Lower lobe of right lung (tissue), 2 donors: ENCODE measurements around the gene NMU. TPM values are rescaled to one million over a fixed set of nuclear protein-coding genes. Genes with fewer than 3 reads are reported as not detected.

Experiments used
- ATAC-seq, 2 donors: fragments of 200-7000 bp; cut with Tn5 transposase; one replicate each; pipeline ENCODE4 v1.9.1; 2020 to 2022; ENCODE audit warnings: mild to moderate bottlenecking in 2 of 2, moderate library complexity in 2 of 2
- DNase-seq: peaks from one replicate; pipeline ENCODE4 v3.0.0-alpha.2; 2020
- H3K27ac ChIP-seq: fragments of 200-600 bp; one replicate; pipeline ENCODE4 v1.8.0; 2022
- H3K27me3 ChIP-seq: fragments of 200-600 bp; one replicate; pipeline ENCODE4 v1.8.0; 2022; ENCODE audit warnings: low read depth
- H3K36me3 ChIP-seq: fragments of 200-600 bp; one replicate; pipeline ENCODE4 v1.8.0; 2022; ENCODE audit warnings: mild to moderate bottlenecking
- H3K4me1 ChIP-seq: fragments of 200-600 bp; one replicate; pipeline ENCODE4 v1.8.0; 2022
- H3K4me3 ChIP-seq: fragments of 200-600 bp; one replicate; pipeline ENCODE4 v1.8.0; 2022; ENCODE audit warnings: mild to moderate bottlenecking
- H3K9me3 ChIP-seq: fragments of 200-600 bp; one replicate; pipeline ENCODE4 v1.8.0; 2022
- intact Hi-C: fragments of 100-400 bp; cut with DNase I; formaldehyde crosslinking; loops from one replicate; pipeline ENCODE4 v1.11.0; 2022
- total RNA-seq: library from RNA; stranded (reverse); fragmentation: NEBNext Ultra II Directional; extraction: Animal tissue kit (Norgen Biotek cat#: 25700); gene quantifications from one replicate; pipeline ENCODE4 v1.2.1, GENCODE V29; 2021
- TF ChIP-seq, protein P1 (sequence below): fragments of 200-600 bp; IDR thresholded peaks from one replicate; pipeline ENCODE4 v1.8.0; 2022; ENCODE audit warnings: antibody characterized with exemption, mild to moderate bottlenecking
- donor health status: DM: no; HTN: yes; CAD: no; lungs with severe emphysema.

The NMU gene
- total RNA-seq, 1 donor from 2014 or later = 0.83 TPM

DNA sequence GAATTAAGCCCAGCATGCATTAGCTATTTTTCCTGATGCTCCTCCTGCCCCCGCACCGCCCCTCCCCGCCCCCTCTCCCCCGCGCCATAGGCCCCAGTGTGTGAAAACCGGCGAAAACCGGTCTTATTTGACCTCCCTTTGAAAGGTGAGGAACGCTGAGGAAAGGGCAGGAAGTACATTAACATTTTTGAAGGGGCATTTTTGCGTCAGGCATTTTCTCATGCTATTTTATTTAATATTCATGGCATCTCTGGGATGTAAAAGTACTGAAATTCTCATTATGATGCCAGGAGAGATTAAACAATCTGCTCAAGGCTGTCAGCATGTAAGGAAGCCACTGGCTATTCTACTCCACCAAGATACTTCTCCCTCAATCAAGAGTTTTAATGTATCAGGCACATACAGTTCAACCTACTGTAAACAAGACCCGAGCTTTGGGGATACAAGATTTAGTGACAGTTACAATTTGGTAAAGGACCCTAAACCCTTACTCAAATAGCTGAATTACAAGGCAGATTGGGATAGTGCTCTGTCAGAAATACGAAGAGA is 1.2 kb upstream of the NMU start:
- Histone ChIP-seq H3K4me3 (no peak overlapping the region), H3K9me3 (no peaks in the 10 kb centered on the region), H3K36me3 (no peaks in the 10 kb centered on the region), H3K27me3 (peaks cover 43% of the 10 kb centered on the region), H3K4me1 (peaks cover 19% of the 10 kb centered on the region), H3K27ac (no peak overlapping the region)
- intact Hi-C loops = no loop called here
- TF ChIP-seq, protein P1, sequence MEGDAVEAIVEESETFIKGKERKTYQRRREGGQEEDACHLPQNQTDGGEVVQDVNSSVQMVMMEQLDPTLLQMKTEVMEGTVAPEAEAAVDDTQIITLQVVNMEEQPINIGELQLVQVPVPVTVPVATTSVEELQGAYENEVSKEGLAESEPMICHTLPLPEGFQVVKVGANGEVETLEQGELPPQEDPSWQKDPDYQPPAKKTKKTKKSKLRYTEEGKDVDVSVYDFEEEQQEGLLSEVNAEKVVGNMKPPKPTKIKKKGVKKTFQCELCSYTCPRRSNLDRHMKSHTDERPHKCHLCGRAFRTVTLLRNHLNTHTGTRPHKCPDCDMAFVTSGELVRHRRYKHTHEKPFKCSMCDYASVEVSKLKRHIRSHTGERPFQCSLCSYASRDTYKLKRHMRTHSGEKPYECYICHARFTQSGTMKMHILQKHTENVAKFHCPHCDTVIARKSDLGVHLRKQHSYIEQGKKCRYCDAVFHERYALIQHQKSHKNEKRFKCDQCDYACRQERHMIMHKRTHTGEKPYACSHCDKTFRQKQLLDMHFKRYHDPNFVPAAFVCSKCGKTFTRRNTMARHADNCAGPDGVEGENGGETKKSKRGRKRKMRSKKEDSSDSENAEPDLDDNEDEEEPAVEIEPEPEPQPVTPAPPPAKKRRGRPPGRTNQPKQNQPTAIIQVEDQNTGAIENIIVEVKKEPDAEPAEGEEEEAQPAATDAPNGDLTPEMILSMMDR = no peak
- DNase-seq (no peak), ATAC-seq (no peak)

GRCh38 chr4:55636656-55636999 is 530 bp upstream of the NMU start:
- H3K36me3 ChIP-seq = no peaks in the 10 kb centered on the region
- no peak for DNase-seq
- H3K27me3 ChIP-seq = peaks cover 43% of the 10 kb centered on the region
- H3K9me3 ChIP-seq = no peaks in the 10 kb centered on the region
- intact Hi-C loops = no loop called here
- no peak overlapping the region for H3K27ac ChIP-seq
- H3K4me3 ChIP-seq = peak overlapping the region; percentile 53
- TF ChIP-seq, protein P1 = no peak
- no peak for ATAC-seq
- peaks cover 19% of the 10 kb centered on the region for H3K4me1 ChIP-seq

GRCh38 chr4:55635282-55635681 is 816 bp downstream of the NMU start:
- Histone ChIP-seq H3K4me1 (peaks cover 19% of the 10 kb centered on the region), H3K27ac (no peak overlapping the region), H3K9me3 (no peaks in the 10 kb centered on the region), H3K27me3 (peaks cover 43% of the 10 kb centered on the region), H3K36me3 (no peaks in the 10 kb centered on the region), H3K4me3 (peak overlapping the region; percentile 53)
- ATAC-seq (peak in 1 of 2 donors; percentile 51), DNase-seq (no peak)
- intact Hi-C loops = no loop called here
- TF ChIP-seq, protein P1 = no peak

DNA sequence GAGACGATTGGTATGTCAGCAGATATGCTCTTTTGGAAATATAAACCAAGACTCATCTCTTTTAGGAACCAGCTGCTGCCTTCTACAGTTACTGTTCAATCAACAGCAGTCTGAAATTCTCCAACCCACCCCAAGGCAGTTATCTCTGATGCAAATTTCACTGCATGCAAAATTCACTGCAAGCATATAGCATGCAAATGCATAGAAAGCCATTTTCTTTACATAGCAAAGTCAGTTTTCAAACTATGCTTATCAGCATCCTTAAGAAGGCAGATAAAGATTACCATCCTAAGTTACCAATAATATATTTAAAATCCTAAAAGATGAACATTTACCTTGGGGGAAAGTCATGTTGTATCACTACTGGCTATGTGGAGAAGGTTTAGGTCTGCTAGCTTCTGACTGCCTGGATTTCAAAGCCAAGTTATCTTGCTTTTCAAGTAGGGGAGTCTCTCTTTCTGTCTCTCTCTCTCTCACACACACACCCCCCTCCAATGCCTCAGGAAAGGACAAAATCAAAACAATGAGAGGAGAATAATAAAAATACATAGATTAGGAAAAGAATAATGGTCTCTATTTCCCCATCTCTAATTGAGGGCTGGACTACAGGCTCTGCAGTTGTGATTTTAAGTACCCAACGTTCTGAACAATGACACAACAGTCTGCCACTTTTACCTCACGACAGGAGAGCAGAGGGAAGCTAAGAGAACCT is 1.5 kb downstream of the NMU start:
- no peak for ATAC-seq
- DNase-seq = no peak
- H3K27ac ChIP-seq = no peak overlapping the region
- intact Hi-C loops = no loop called here
- no peak overlapping the region for H3K4me3 ChIP-seq
- no peaks in the 10 kb centered on the region for H3K9me3 ChIP-seq
- TF ChIP-seq, protein P1 = no peak
- H3K4me1 ChIP-seq = peaks cover 19% of the 10 kb centered on the region
- H3K27me3 ChIP-seq = peaks cover 43% of the 10 kb centered on the region
- no peaks in the 10 kb centered on the region for H3K36me3 ChIP-seq

GRCh38 chr4:55633903-55634302 is 2.2 kb downstream of the NMU start:
- peaks cover 43% of the 10 kb centered on the region for H3K27me3 ChIP-seq
- H3K27ac ChIP-seq = no peak overlapping the region
- TF ChIP-seq, protein P1 = no peak
- intact Hi-C loops = no loop called here
- DNase-seq = no peak
- no peak for ATAC-seq
- no peak overlapping the region for H3K4me3 ChIP-seq
- no peaks in the 10 kb centered on the region for H3K36me3 ChIP-seq
- peaks cover 19% of the 10 kb centered on the region for H3K4me1 ChIP-seq
- H3K9me3 ChIP-seq = no peaks in the 10 kb centered on the region
